Pancreas (tissue), 10 donors: Measurements from ENCODE around the gene LRIG1. TPM values are rescaled to one million over a fixed set of nuclear protein-coding genes. Genes with fewer than 3 reads are reported as not detected.

Experiments used
- ATAC-seq, 4 donors: fragments of 200-7000 bp; cut with Tn5 transposase; one replicate each; pipeline versions ENCODE4 v1.8.0 to v1.9.1; 2020; ENCODE audit warnings: mild to moderate bottlenecking in 4 of 4, moderate library complexity in 4 of 4
- DNase-seq, 6 donors: peaks; one replicate each; pipeline ENCODE4 v3.0.0-alpha.2; 2020
- FAIRE-seq: peaks from 2 replicates; lab custom pipeline; 2012; peaks lifted over from hg19 to GRCh38; lab: Jason Lieb, UNC
- H3K27ac ChIP-seq, 4 donors: fragments of 200-600 bp; sonication (generic); 1 replicate in 3 of 4; 2 replicates in 1 of 4; pipeline versions ENCODE4 v1.5.0 to v1.8.0; 2020
- H3K27me3 ChIP-seq, 4 donors: fragments of 200-600 bp; one replicate each; pipeline ENCODE4 v1.8.0; 2021
- H3K36me3 ChIP-seq, 3 donors: fragments of 200-600 bp; sonication (generic) in 1 of 3; one replicate each; pipeline versions ENCODE4 v1.5.0 to v1.8.0; 2020 to 2021
- H3K4me1 ChIP-seq, 3 donors: fragments of 200-600 bp; one replicate each; pipeline ENCODE4 v1.8.0; 2021
- H3K4me3 ChIP-seq, 4 donors: fragments of 200-600 bp; sonication (generic) in 2 of 4; one replicate each; pipeline versions ENCODE4 v1.5.0 to v1.8.0; 2020 to 2021
- H3K9me3 ChIP-seq, 4 donors: fragments of 200-600 bp; one replicate each; pipeline ENCODE4 v1.8.0; 2021
- CTCF ChIP-seq, 4 donors: fragments of 200-600 bp; sonication (generic) in 3 of 4; IDR thresholded peaks; one replicate each; pipeline versions ENCODE4 v1.5.0 to v1.8.0; 2021; ENCODE audit warnings: antibody characterized with exemption in 4 of 4
- WGBS, 2 donors: extraction: QIAGEN DNeasy Blood & Tissue Kit; methylation state at CpG; one replicate each; pipeline ENCODE4 v1.1.7; 2013; 5-methylcytosine and 5-hydroxymethylcytosine counted together
- intact Hi-C, 3 donors: fragments of 100-400 bp; cut with DNase I; formaldehyde crosslinking; loops; one replicate each; pipeline versions ENCODE4 v1.11.1 to v1.14.2; 2022
- polyA plus RNA-seq, 2 donors: library from polyadenylated mRNA; stranded (reverse); fragments of 200-250 nt; gene quantifications; one replicate each; pipeline ENCODE4 v1.2.3, GENCODE V29; 2013
- total RNA-seq, 6 donors: library from RNA; stranded (reverse); fragmentation: NEBNext Ultra II Directional in 4 of 6; extraction: Animal tissue kit (Norgen Biotek cat#: 25700) in 4 of 6; gene quantifications; one replicate each; pipeline versions ENCODE4 v1.2.1 to v1.2.4, GENCODE V29; 2021 to 2023
- donor health status: healthy with polysubstance abuse.
- donor health status: DM: no; HTN: no; CAD: no; lungs with moderate emphysema.
- donor health status: DM: no; HTN: no; CAD: no.
- donor health status: control.
- donor health status: control.
- donor health status: Bipolar disorder and iron deficiency.
- donor health status: DM: yes; HTN: yes; CAD: no.
- donor health status: DM: no; HTN: no; CAD: no.
- donor health status: DM: no; HTN: no; CAD: no.
- donor health status: DM: yes; HTN: yes; CAD: no.

LRIG1 gene
- total and polyA plus RNA-seq, 8 donors, result 32.7 to 104 (median 68.0) TPM

- ATAC-seq (no peak), FAIRE-seq (no peak), DNase-seq (no peak)
- peak overlapping the region; percentile 47 to 91 (median 58) for H3K27ac ChIP-seq
- WGBS, 2 donors, result 80 to 90% methylated on average over 6 of the region's 6 CpGs
- intact Hi-C loops, result loop anchor here in 1 of 3 donors (10.0 kb wide), 1 partner anchor 53 kb away; no protein-coding TSS in a partner anchor
- no peak for TF ChIP-seq CTCF (IDR thresholded peaks at IDR 0.05)
- no peaks in the 10 kb centered on the region for H3K27me3 ChIP-seq
- H3K36me3 ChIP-seq, result no peaks in the 10 kb centered on the region
- no peaks in the 10 kb centered on the region for H3K9me3 ChIP-seq
- H3K4me1 ChIP-seq, result peaks cover 34 to 52% (median 52%) of the 10 kb centered on the region in 3 donors
- no peak overlapping the region for H3K4me3 ChIP-seq
Observed at GRCh38 chr3:66441692-66442091, 59.1 kb downstream of the LRIG1 start.

GRCh38 chr3:66441129-66441528 is 59.7 kb downstream of the LRIG1 start:
- Histone ChIP-seq H3K27me3 (no peaks in the 10 kb centered on the region), H3K27ac (peak overlapping the region in 3 of 4 donors; percentile 47 to 91 (median 67)), H3K4me1 (peaks cover 34 to 52% (median 52%) of the 10 kb centered on the region in 3 donors), H3K4me3 (no peak overlapping the region), H3K9me3 (no peaks in the 10 kb centered on the region), H3K36me3 (no peaks in the 10 kb centered on the region)
- 15 to 21% methylated on average over 8 of the region's 8 CpGs for WGBS, 2 donors
- no peak for TF ChIP-seq CTCF (IDR thresholded peaks at IDR 0.05)
- ATAC-seq (peak in 1 of 4 donors; percentile 2), FAIRE-seq (no peak), DNase-seq (no peak)
- intact Hi-C loops, result loop anchor here in 1 of 3 donors (10.0 kb wide), 1 partner anchor 54 kb away; no protein-coding TSS in a partner anchor

- FAIRE-seq (no peak), DNase-seq (no peak), ATAC-seq (no peak)
- peaks cover 30 to 52% (median 48%) of the 10 kb centered on the region in 3 donors for H3K4me1 ChIP-seq
- H3K36me3 ChIP-seq, result no peaks in the 10 kb centered on the region
- WGBS, 2 donors, result 71 to 75% methylated on average over 7 of the region's 7 CpGs
- intact Hi-C loops, result loop anchor here in 1 of 3 donors (10.0 kb wide), 1 partner anchor 55 kb away; no protein-coding TSS in a partner anchor
- TF ChIP-seq CTCF (IDR thresholded peaks at IDR 0.05), result no peak
- H3K4me3 ChIP-seq, result no peak overlapping the region
- no peaks in the 10 kb centered on the region for H3K9me3 ChIP-seq
- peak overlapping the region in 1 of 4 donors; percentile 91 for H3K27ac ChIP-seq
- H3K27me3 ChIP-seq, result no peaks in the 10 kb centered on the region
Observed at GRCh38 chr3:66439666-66440344, 61.0 kb downstream of the LRIG1 start.

GRCh38 chr3:66438046-66438445 is 62.8 kb downstream of the LRIG1 start:
- TF ChIP-seq CTCF (IDR thresholded peaks at IDR 0.05), result no peak
- Histone ChIP-seq H3K9me3 (no peaks in the 10 kb centered on the region), H3K36me3 (no peaks in the 10 kb centered on the region), H3K4me1 (peaks cover 15 to 43% (median 37%) of the 10 kb centered on the region in 3 donors), H3K27ac (no peak overlapping the region), H3K27me3 (no peaks in the 10 kb centered on the region), H3K4me3 (no peak overlapping the region)
- ATAC-seq (no peak), FAIRE-seq (no peak), DNase-seq (no peak)
- 82 to 87% methylated on average over 4 of the region's 4 CpGs for WGBS, 2 donors
- intact Hi-C loops, result no loop called here
